Mesenchymal stem cell (in vitro differentiated cells and primary cell): Measurements from ENCODE around the gene FEN1.

ENCODE experiments used
- DNase-seq: peaks from one replicate; pipeline ENCODE4 v3.0.0-alpha.2; 2013
- H2AFZ ChIP-seq: one replicate; pipeline ENCODE4 v1.6.1; 2013; ENCODE audit warnings: low read depth, mild to moderate bottlenecking, control low read depth, inconsistent platforms, low read length, moderate library complexity
- H2AK5ac ChIP-seq: 2 replicates; pipeline ENCODE4 v1.6.1; 2013; ENCODE audit warnings: low read length, moderate library complexity, mild to moderate bottlenecking, inconsistent platforms; ENCODE audit not compliant: severe bottlenecking
- H2BK120ac ChIP-seq: one replicate; pipeline ENCODE4 v1.6.1; 2013; ENCODE audit warnings: low read depth, mild to moderate bottlenecking, inconsistent platforms, low read length, moderate library complexity
- H2BK12ac ChIP-seq, 2 experiments: one replicate each; pipeline ENCODE4 v1.6.1; 2013; ENCODE audit warnings: inconsistent platforms in 2 of 2, low read length in 2 of 2, mild to moderate bottlenecking in 2 of 2, moderate library complexity in 2 of 2, control low read depth in 1 of 2
- H2BK15ac ChIP-seq: one replicate; pipeline ENCODE4 v1.6.1; 2013; ENCODE audit warnings: mild to moderate bottlenecking, low read depth, inconsistent platforms; ENCODE audit not compliant: poor library complexity, severe bottlenecking
- H2BK5ac ChIP-seq: 2 replicates; pipeline ENCODE4 v1.6.1; 2013; ENCODE audit warnings: low read depth, mild to moderate bottlenecking, low read length, control low read depth, inconsistent platforms; ENCODE audit not compliant: poor library complexity, severe bottlenecking
- H3K14ac ChIP-seq, 2 experiments: one replicate each; pipeline ENCODE4 v1.6.1; 2013; ENCODE audit warnings: inconsistent platforms in 2 of 2, low read length in 2 of 2, control low read depth in 1 of 2, mild to moderate bottlenecking in 1 of 2, moderate library complexity in 1 of 2
- H3K18ac ChIP-seq, 2 experiments: one replicate each; pipeline ENCODE4 v1.6.1; 2013; ENCODE audit warnings: inconsistent platforms in 2 of 2, low read length in 2 of 2, control low read depth in 1 of 2, low read depth in 1 of 2, mild to moderate bottlenecking in 1 of 2
- H3K23ac ChIP-seq, 2 experiments: one replicate each; pipeline ENCODE4 v1.6.1; 2013; ENCODE audit warnings: inconsistent platforms in 2 of 2, low read length in 2 of 2, mild to moderate bottlenecking in 2 of 2, moderate library complexity in 2 of 2, control low read depth in 1 of 2
- H3K27ac ChIP-seq: 2 replicates; pipeline ENCODE4 v1.5.1; 2013; ENCODE audit warnings: mild to moderate bottlenecking, moderate library complexity, low read length, control low read depth, inconsistent platforms; ENCODE audit not compliant: poor library complexity, severe bottlenecking
- H3K27me3 ChIP-seq, 2 experiments: 2 replicates each; pipeline versions ENCODE4 v1.6.1 to v1.7.0; 2013; ENCODE audit warnings: low read length in 2 of 2, mild to moderate bottlenecking in 2 of 2, moderate library complexity in 2 of 2, control low read depth in 1 of 2, inconsistent platforms in 1 of 2; ENCODE audit not compliant: control insufficient read depth in 1 of 2, insufficient read depth in 1 of 2
- H3K36me3 ChIP-seq, 2 experiments: 2 replicates each; pipeline versions ENCODE4 v1.6.1 to v1.7.0; 2013; ENCODE audit warnings: low read length in 2 of 2, control low read depth in 1 of 2, inconsistent platforms in 1 of 2, low read depth in 1 of 2, mild to moderate bottlenecking in 1 of 2; ENCODE audit not compliant: insufficient read depth in 2 of 2, control insufficient read depth in 1 of 2
- H3K4ac ChIP-seq, 2 experiments: one replicate each; pipeline ENCODE4 v1.6.1; 2013; ENCODE audit warnings: inconsistent platforms in 2 of 2, low read length in 2 of 2, mild to moderate bottlenecking in 2 of 2, moderate library complexity in 2 of 2, control low read depth in 1 of 2, low read depth in 1 of 2
- H3K4me1 ChIP-seq: 2 replicates; pipeline ENCODE4 v1.6.1; 2013; ENCODE audit warnings: low read depth, low read length, control low read depth; ENCODE audit not compliant: control insufficient read depth, insufficient read depth
- H3K4me2 ChIP-seq: 2 replicates; pipeline ENCODE4 v1.6.1; 2013; ENCODE audit warnings: low read length, mild to moderate bottlenecking, inconsistent platforms; ENCODE audit not compliant: poor library complexity, severe bottlenecking
- H3K4me3 ChIP-seq, 2 experiments: 2 replicates each; pipeline versions ENCODE4 v1.5.1 to v1.7.0; 2013; ENCODE audit warnings: low read length in 2 of 2, mild to moderate bottlenecking in 2 of 2, control low read depth in 1 of 2, low read depth in 1 of 2; ENCODE audit not compliant: insufficient read depth in 1 of 2
- H3K79me1 ChIP-seq: replicated peaks from 2 replicates; pipeline ENCODE4 v1.6.1; 2013; ENCODE audit warnings: mild to moderate bottlenecking, control low read depth, low read length, inconsistent platforms; ENCODE audit not compliant: poor library complexity, severe bottlenecking
- H3K9ac ChIP-seq: 2 replicates; pipeline ENCODE4 v1.7.0; 2013; ENCODE audit warnings: mild to moderate bottlenecking, low read length, moderate library complexity
- H3K9me3 ChIP-seq: 2 replicates; pipeline ENCODE4 v1.7.0; 2013; ENCODE audit warnings: mild to moderate bottlenecking, low read length; ENCODE audit not compliant: control insufficient read depth
- H4K8ac ChIP-seq: one replicate; pipeline ENCODE4 v1.6.1; 2013; ENCODE audit warnings: inconsistent platforms, mild to moderate bottlenecking, low read length, moderate library complexity
- H4K91ac ChIP-seq: one replicate; pipeline ENCODE4 v1.6.1; 2013; ENCODE audit warnings: mild to moderate bottlenecking, low read length, inconsistent platforms
- WGBS: methylation state at CpG from one replicate; pipeline ENCODE4 v1.1.7; 2013; ENCODE audit warnings: mixed read lengths; 5-methylcytosine and 5-hydroxymethylcytosine counted together

FEN1 gene

DNA sequence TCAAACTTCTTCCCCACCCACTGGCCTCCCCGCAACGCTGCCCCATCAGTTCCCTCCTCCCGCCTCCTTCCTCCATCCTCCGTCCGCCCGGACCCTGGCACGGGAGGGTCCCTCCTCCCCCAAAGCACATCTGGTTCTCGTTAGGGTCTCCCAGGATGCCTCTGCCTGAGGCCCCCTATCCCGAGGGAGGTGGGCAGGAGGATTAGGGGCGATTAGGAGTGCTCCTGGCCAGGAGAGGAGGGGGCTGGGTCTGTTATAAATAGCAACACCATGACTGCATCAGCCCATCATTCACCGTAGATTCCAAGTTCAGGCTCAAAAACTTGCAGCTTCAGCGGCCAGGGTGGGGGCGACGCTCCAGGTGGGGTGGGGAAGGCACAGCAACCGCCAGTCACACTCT, 29.9 kb upstream of the FEN1 start:
- Histone ChIP-seq H2AFZ (no peak overlapping the region), H3K4me2 (no peak overlapping the region), H3K4ac (no peak overlapping the region), H2BK5ac (no peak overlapping the region), H3K14ac (no peak overlapping the region), H3K27ac (no peak overlapping the region), H3K9me3 (no peaks in the 10 kb centered on the region), H2AK5ac (no peak overlapping the region), H3K4me3 (no peak overlapping the region), H4K8ac (no peak overlapping the region), H2BK120ac (no peak overlapping the region), H3K4me1 (peaks cover 66% of the 10 kb centered on the region), H3K36me3 (peaks cover 0 to 10% of the 10 kb centered on the region in 2 experiments), H2BK15ac (no peak overlapping the region), H3K79me1 (peaks cover 21% of the 10 kb centered on the region), H3K18ac (no peak overlapping the region), H4K91ac (peak overlapping the region; percentile 64), H3K9ac (no peak overlapping the region), H3K27me3 (peaks cover 0 to 58% of the 10 kb centered on the region in 2 experiments), H3K23ac (no peak overlapping the region), H2BK12ac (no peak overlapping the region)
- DNase-seq = no peak
- 72% methylated on average over 6 of the region's 15 CpGs for WGBS

DNA sequence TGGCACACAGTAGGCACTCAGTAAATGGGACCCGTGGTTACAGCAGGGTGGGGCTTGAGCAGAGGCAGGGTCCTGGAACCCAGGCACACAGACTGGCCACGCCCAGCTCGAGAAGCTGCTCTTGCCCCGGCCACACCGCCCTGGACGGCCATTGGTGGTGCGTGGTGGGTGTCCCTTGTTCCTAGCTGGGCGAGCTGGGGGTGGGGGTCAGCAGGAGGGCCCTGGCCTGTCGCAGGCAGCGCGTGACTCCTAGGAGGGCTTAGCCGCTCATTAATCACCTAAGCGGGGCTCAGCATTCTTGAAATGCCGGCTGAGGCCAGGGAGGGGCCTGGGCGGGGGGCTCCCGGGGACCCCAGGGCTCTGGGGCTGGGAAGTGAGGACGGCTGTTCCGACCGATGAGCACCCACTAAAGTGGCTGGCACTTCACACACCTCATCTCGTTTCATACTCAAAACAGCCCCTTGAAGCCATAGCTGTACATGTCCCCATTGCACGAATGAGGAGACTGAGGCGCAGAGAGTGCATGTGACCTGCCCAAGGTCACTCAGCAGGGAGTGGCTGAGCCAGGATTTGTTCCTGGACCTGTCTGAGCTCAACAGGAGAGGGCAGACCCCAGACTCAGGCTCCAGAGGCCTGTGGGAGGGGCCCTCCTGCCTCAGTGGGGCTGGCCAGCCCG, 28.6 kb upstream of the FEN1 start:
- Histone ChIP-seq H4K8ac (no peak overlapping the region), H4K91ac (no peak overlapping the region), H3K4me1 (peaks cover 71% of the 10 kb centered on the region), H3K4me3 (no peak overlapping the region), H2BK5ac (no peak overlapping the region), H3K9ac (no peak overlapping the region), H2BK120ac (no peak overlapping the region), H3K23ac (no peak overlapping the region), H3K27me3 (peaks cover 0 to 50% of the 10 kb centered on the region in 2 experiments), H3K14ac (no peak overlapping the region), H3K4ac (no peak overlapping the region), H2BK12ac (no peak overlapping the region), H3K79me1 (peaks cover 16% of the 10 kb centered on the region), H2BK15ac (no peak overlapping the region), H3K27ac (no peak overlapping the region), H2AK5ac (peak overlapping the region; percentile 33), H3K9me3 (no peaks in the 10 kb centered on the region), H3K36me3 (peaks cover 0 to 5% of the 10 kb centered on the region in 2 experiments), H3K18ac (no peak overlapping the region), H2AFZ (no peak overlapping the region), H3K4me2 (no peak overlapping the region)
- WGBS = 87% methylated on average over 23 of the region's 23 CpGs
- DNase-seq = no peak

DNA sequence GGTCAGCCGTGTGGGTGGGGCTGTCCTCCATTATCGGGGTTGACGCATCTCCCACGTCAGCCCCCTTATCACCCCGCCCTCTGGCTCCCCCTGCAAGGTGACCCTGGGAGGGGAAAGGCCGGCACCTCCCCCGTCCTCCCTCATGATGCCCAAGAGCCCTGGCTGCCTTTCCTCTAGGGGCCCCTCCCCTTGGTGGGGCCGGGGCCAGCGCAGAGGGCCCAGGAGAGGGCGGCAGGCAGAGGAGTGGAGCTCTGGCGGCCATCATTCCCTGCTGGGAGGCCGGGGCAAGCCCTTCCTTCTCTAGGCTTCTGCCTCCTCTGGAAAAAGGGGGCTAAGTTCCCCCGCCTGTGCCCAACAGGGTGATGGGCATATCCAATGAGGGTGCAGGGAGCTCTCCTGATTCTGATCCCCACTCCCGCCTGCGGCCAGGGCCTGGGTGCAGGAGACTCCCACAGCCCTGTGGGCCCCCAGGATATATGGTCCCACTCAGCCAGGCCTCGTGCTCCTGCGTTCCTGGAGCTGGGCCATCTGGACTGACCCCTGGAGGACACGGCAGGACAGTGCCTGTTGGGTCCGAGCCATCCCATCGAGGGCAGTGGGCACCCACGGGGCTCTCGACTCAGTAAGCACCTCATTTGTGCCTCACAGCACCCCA, 28.0 kb upstream of the FEN1 start:
- Histone ChIP-seq H3K23ac (no peak overlapping the region), H4K8ac (no peak overlapping the region), H2BK120ac (no peak overlapping the region), H3K4me1 (peaks cover 77% of the 10 kb centered on the region), H3K18ac (no peak overlapping the region), H3K4me2 (no peak overlapping the region), H3K27ac (no peak overlapping the region), H2BK15ac (no peak overlapping the region), H3K4ac (no peak overlapping the region), H2BK12ac (no peak overlapping the region), H2AK5ac (peak overlapping the region; percentile 38), H3K9me3 (no peaks in the 10 kb centered on the region), H2AFZ (no peak overlapping the region), H3K9ac (no peak overlapping the region), H3K4me3 (no peak overlapping the region), H3K14ac (no peak overlapping the region), H2BK5ac (no peak overlapping the region), H4K91ac (no peak overlapping the region), H3K36me3 (peaks cover 0 to 5% of the 10 kb centered on the region in 2 experiments), H3K79me1 (peaks cover 19% of the 10 kb centered on the region), H3K27me3 (peaks cover 0 to 49% of the 10 kb centered on the region in 2 experiments)
- no peak for DNase-seq
- WGBS = 80% methylated on average over 22 of the region's 22 CpGs

DNA sequence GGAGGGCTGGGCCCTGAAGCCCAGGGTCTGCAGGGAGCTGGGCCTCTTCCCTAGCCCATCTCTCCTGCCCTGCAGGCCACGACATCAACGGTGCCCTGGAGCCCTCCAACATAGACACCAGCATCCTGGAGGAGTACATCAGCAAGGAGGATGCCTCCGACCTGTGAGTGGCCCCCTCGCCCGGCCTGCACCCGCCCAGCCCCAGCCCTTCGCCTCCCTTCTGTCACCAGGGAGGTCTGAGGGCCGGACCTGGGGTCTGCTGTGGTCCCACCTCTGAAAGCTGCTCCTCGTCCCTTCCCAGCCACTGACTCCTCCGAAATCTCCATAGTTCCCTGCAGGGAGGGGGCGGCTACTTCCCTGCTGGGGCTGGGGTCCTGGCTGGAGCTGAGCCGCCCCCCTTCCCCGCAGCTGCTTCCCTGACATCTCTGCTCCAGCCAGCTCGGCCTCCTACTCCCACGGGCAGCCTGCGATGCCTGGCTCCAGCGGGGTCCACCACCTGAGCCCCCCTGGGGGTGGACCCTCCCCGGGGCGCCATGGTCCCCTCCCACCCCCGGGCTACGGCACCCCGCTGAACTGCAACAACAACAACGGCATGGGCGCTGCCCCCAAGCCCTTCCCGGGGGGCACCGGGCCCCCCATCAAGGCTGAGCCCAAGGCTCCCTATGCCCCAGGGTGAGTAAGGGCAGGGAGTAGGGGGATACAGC, 27.0 kb upstream of the FEN1 start:
- no peak overlapping the region for H2AFZ ChIP-seq
- peak overlapping the region; percentile 6 for H2BK5ac ChIP-seq
- no peak overlapping the region for H3K4ac ChIP-seq
- H3K14ac ChIP-seq = no peak overlapping the region
- H3K27me3 ChIP-seq = peaks cover 0 to 46% of the 10 kb centered on the region in 2 experiments
- peak overlapping the region; percentile 9 for H2BK120ac ChIP-seq
- peak overlapping the region; percentile 48 for H4K91ac ChIP-seq
- H2AK5ac ChIP-seq = peak overlapping the region; percentile 18
- no peak overlapping the region for H3K4me3 ChIP-seq
- H2BK12ac ChIP-seq = no peak overlapping the region
- no peaks in the 10 kb centered on the region for H3K9me3 ChIP-seq
- no peak for DNase-seq
- 93% methylated on average over 26 of the region's 26 CpGs for WGBS
- H3K27ac ChIP-seq = peak overlapping the region; percentile 53
- peaks cover 24% of the 10 kb centered on the region for H3K79me1 ChIP-seq
- H4K8ac ChIP-seq = no peak overlapping the region
- H2BK15ac ChIP-seq = peak overlapping the region; percentile 44
- no peak overlapping the region for H3K18ac ChIP-seq
- no peak overlapping the region for H3K4me2 ChIP-seq
- peaks cover 82% of the 10 kb centered on the region for H3K4me1 ChIP-seq
- peaks cover 0 to 7% of the 10 kb centered on the region in 2 experiments for H3K36me3 ChIP-seq
- H3K9ac ChIP-seq = no peak overlapping the region
- H3K23ac ChIP-seq = no peak overlapping the region
